ENCODE data around the gene RGS3.
"Not testable (repeated sequence)": the region's sequence is repeated elsewhere in the genome, so short reads cannot be mapped to it uniquely, and the experiment has no call there.

The RGS3 gene

GRCh38 chr9:113532809-113533190 is 69.3 kb downstream of the RGS3 start:
- no peak for DNase-seq

DNA sequence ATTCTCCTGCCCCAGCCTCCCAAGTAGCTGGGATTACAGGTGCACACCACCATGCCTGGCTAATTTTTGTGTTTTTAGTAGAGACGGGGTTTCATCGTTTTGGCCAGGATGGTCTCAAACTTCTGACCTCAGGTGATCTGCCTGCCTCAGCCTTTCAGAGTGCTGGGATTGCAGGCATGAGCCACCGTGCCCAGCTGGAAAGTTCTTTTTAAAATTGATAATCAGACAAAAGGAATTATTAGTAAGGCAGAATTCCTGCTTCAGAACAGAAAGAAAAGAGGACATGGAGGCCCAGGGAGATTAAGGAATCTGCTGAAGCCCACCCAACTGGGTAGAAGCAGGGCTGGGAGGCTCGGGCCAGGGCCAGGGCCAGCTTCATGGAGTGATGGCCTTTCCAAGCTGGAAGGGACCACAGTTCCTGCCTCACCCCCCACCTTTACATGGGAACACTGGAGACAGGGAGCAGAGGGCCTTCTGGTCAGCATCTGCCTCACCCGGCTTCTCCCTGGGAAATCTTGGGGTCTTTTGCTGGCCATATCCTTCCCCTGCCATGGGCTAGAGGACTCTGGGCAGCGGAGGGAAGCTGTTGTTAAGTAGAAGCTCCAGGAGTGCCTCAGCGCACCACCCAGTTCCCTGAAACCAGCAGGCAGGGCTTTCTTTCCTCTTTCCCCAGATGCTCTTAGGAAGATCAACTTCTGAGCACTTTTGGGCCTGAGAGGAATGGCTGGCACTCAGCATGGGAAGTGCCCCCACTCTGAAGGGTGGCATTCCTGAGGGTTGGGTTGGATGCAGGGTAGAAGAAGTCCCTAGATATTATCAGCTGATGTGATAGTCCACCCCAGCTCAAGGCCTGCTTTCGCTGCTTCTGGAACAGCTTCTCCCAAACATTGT is 70.1 kb downstream of the RGS3 start:
- no peak for DNase-seq

GRCh38 chr9:113535756-113536155 is 72.2 kb downstream of the RGS3 start:
- DNase-seq, result no peak

- DNase-seq, result no peak
Observed at GRCh38 chr9:113536166-113536482, 72.6 kb downstream of the RGS3 start.

DNA sequence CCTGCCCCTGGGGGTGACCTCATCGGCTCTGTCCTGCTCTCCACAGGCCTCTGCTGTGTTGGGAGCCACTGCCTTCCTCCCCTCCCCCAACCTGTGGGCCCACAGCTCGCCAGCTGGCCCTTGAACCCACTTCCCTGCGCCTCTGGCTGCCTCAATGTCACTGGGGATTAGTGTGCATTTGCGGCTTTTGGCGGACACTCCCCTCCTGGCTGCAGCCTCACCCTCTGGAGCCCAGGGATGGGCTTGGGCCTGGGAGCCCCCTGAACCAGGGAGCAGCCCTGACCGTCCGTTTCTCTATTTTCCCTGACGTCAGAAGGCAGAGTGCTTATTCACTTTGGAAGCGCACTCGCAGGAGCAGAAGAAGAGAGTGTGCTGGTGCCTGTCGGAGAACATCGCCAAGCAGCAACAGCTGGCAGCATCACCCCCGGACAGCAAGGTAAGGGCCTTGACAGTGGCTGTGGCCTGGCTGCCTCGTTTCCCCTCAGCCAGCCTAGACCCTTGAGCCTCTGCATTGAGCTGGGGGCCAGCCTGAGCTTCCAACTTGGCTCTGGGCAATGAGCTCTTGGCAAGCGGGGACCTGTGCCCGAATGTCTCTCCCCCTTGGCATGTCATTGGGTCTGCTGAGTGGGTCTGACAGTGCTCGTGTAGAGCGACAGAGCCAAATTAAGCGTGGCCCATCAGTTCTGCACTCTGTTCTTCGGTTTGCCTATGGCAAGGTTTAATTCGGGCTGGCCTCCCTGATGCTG is 73.1 kb downstream of the RGS3 start:
- no peak for DNase-seq

GRCh38 chr9:113537229-113537810 is 73.8 kb downstream of the RGS3 start:
- DNase-seq, result no peak

DNA sequence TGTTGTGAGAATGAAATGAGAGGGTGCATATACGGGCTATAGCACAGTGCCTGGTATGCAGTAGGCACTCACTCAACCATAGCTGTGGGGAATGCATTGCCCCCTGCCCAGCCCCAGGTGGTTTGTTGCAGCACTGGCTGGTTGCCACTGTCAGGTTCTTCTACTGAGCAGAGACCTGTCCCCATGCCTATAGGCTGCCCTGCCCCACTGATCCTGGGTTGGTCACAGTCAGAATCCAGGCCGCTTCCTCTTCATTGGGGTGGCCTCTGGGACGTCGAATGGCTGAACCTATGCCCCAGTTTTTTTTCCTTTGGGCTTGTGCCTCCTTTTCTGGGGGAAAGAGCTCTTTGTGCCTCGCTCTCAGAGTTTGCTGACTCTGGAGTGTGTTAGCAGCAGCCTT is 74.6 kb downstream of the RGS3 start:
- no peak for DNase-seq

DNA sequence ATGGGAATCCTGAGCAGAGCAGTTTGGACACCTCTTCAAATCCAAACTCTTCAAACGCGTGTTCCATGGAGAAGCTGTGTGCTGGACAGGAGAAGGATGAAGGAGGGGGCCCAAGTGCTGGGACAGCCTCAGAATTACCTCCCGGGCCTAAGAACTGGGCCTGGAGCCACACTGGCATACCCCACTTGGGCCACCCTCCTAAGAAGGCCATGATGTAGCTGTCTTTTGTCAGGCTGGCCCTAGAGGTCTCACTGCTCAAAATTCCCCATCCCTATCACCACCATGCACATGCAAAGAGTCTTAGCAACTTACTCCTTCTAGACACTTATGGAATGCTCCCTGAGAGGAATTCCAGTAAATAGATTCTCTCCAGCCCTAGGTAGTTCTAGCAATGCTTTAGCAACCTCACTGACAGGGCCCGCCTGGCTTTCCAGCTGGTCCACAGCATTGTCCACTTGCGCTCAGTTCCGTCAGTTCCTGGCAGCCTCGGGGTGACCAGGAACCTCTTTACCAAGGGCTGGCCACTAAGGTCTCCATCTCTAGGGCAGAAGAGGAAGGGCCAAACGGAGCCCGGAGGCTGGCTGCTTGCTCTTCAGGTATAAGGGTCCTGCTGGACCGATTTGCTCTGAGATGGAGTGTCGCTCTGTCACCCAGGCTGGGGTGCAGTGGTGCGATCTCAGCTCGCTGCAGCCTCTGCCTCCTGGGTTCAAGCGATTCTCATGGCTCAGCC is 75.3 kb downstream of the RGS3 start:
- no peak for DNase-seq

- DNase-seq, result no peak
Observed at GRCh38 chr9:113540466-113540865, 76.9 kb downstream of the RGS3 start.

DNA sequence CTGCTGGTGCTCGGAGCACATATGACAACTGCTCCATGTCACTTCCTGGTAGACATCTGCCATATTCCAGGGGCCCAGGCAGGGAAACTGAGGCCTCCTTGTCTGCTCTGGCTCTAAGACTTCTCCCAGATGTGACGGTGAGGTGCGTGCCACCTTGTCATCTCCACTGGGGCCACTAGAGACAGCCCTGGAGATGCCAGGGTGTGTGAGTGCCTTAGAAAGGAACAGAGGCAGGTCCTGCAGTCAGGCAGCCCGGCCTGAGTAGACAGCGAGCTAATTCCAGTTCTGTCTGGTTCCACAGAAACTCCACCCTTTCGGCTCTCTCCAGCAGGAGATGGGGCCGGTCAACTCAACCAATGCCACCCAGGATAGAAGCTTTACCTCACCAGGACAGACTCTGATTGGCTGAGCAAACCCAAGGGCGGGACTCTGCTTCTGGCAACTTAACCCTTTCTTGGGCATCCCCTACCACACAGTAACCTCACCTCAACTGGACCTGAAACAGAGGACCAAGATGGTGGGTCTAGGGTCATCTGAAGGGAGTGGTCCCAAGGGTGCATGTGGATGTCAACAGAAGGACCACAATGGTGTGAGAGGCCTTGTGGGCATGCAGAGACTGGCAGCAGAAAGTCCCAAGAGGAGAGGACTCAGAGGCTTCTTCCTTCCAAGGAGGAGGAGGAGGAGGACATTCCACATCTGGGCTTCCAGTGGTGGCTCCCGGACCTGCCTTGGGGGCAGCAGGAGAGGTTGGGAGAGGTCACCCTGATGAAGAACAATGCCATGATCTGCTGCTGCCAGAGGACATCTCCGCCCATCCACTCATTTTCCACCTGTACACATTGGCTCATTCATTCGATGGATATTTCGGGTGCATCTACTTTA is 77.7 kb downstream of the RGS3 start:
- no peak for DNase-seq

GRCh38 chr9:113542006-113542405 is 78.5 kb downstream of the RGS3 start:
- DNase-seq, result no peak

- no peak for DNase-seq
Observed at GRCh38 chr9:113542741-113543140, 79.2 kb downstream of the RGS3 start.

- DNase-seq, result no peak
Observed at GRCh38 chr9:113543296-113543981, 79.9 kb downstream of the RGS3 start.

- DNase-seq, result no peak
Observed at GRCh38 chr9:113543982-113544303, 80.4 kb downstream of the RGS3 start.

DNA sequence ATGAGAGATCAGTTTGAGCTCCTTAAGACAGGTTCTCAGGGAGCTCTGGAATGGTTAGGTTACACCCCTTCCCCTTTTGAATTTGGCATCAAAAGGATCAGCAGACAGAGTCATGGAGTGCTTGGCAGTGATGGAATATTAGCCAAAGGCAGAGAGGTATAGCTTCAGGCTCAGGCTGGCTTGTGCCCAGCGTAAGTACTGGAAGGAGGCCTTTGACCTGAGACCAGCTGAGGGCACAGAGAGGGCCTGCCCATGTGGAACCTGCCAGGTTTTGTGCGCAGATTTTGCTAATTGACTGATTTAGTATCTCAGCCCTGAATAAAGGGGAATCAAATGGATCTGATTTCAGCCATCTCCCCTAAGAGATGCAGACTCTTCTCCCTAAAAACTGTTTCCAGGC is 81.5 kb downstream of the RGS3 start:
- no peak for DNase-seq

DNA sequence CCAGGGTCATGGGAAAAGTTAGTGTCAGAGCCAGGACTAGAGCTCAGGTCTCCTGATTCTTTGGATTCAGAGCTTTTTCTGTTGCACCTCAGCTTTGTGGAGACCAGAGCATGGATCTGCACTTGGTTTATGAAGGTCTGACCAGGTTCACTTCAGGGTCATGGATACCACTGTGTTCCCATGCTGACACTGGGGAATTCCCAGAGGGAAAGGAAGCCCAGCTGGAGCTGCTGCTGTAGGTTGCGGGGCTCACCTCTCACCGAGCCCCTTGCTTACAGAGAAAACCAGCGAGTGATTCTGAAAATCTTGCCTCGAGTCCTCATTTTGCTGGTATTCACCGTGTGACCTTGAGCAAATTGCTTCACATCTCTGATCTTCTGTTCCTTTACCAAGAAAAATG is 83.0 kb downstream of the RGS3 start:
- DNase-seq, result no peak

DNA sequence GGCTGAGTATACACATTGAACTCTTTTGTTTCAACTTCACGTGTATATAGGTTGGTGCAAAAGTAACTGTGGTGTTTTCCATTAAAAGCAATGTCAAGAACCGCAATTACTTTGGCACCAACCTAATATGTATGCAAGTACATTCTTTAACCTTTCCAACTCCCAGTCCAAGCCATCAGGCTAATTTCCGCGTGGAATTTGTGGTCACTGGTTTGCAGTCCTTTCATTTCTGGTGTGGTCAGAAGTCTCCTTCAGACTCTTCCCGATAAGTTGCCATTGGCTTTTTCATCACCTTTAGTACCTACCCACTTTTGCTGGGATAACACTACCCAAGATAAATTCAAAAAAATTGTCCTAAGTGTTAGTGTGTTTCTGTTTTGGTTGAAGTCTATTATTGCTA is 84.0 kb downstream of the RGS3 start:
- DNase-seq, result no peak

DNA sequence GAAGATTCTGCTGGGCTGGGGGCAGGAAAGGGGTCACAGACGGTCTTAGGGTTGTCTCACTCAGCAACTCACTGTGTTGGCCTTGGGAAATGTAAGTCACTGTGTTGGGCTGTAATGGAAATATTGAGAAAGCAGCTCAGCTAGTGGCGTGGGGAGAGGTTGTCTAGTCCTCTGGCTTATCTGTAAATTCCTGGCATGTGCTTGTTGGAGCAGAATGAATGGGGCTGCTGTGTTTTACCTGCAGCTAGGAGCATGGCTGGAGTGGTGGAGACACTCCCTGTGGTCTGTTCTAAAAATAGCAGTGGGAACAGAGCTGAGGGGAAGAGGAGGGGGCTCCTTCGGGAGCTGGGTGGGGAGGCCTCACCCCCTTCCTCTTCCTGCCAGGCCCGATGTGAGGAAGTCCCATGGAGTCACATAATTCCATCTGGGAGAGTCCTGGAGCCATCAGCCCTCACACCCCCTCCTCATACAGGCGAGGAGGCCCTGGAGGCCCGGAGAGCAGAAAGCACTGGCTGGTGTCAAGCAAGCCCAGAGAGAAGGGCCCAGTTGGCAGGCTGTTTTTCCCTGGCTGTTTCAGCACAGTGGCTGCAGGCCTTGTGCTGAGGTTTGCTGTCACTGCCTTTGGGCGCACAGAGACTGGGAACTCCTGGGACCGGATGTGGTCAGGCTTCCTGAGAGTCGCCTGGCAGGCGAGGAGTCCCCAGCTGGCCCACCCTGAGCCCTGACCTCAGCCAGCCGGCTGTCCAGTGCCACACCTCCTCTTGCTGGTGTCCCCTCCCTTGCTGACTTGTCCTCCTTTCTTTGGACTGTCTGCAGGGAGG is 84.9 kb downstream of the RGS3 start:
- DNase-seq, result no peak

GRCh38 chr9:113549892-113550291 is 86.4 kb downstream of the RGS3 start:
- DNase-seq, result not testable (repeated sequence)

- DNase-seq, result no peak
Observed at GRCh38 chr9:113556877-113557593, 93.5 kb downstream of the RGS3 start.
